HEK293 (cell line): ENCODE measurements around the gene CBX2.

ENCODE experiments used
- CTCF ChIA-PET: fragments of 350-600 bp; formaldehyde crosslinking; extraction: SDS; loops from one replicate; lab custom pipeline; 2021; ENCODE audit warnings: antibody characterized with exemption; lab: Yijun Ruan, JAX
- POLR2A ChIA-PET: fragments of 300-600 bp; formaldehyde crosslinking; extraction: SDS; loops from one replicate; lab custom pipeline; 2020; ENCODE audit warnings: antibody characterized with exemption, inconsistent platforms; lab: Yijun Ruan, JAX
- H3K27ac ChIP-seq: fragments of 200-500 bp; sonication (Bioruptor generic); 2 replicates; pipeline ENCODE4 v1.5.1; 2014; ENCODE audit warnings: low read depth, low read length, control low read depth, inconsistent platforms; ENCODE audit errors: extremely low read depth
- H3K36me3 ChIP-seq, 2 experiments: fragments of 200-500 bp in 1 of 2; sonication (Bioruptor generic) in 1 of 2; 1 replicate in 1 of 2; 2 replicates in 1 of 2; pipeline ENCODE4 v1.5.1; 2014 to 2017; ENCODE audit warnings: inconsistent platforms in 2 of 2, low read length in 2 of 2; ENCODE audit not compliant: control insufficient read depth in 2 of 2, insufficient read depth in 1 of 2
- H3K4me1 ChIP-seq: fragments of 200-500 bp; sonication (Bioruptor generic); 2 replicates; pipeline ENCODE4 v1.5.1; 2014; ENCODE audit warnings: mild to moderate bottlenecking, low read length, inconsistent platforms; ENCODE audit not compliant: control insufficient read depth, insufficient read depth
- H3K4me3 ChIP-seq: 2 replicates; pipeline ENCODE4 v1.5.1; 2011; ENCODE audit warnings: low read depth, mild to moderate bottlenecking, control low read depth, low read length, moderate library complexity
- H3K9me3 ChIP-seq: fragments of 200-500 bp; sonication (Bioruptor generic); 2 replicates; pipeline ENCODE4 v1.5.1; 2014; ENCODE audit warnings: low read depth, low read length, inconsistent platforms; ENCODE audit not compliant: control insufficient read depth, insufficient read depth
- BCL11B ChIP-seq: fragments of 450-650 bp; formaldehyde crosslinking; IDR thresholded peaks from 2 replicates; pipeline ENCODE4 v1.5.1; 2016; ENCODE audit warnings: low read depth, missing biosample characterization, missing genetic modification characterization
- FEZF1 ChIP-seq: fragments of 450-650 bp; formaldehyde crosslinking; IDR thresholded peaks from 2 replicates; pipeline ENCODE4 v1.5.1; 2016; ENCODE audit warnings: missing biosample characterization, missing genetic modification characterization
- HIC1 ChIP-seq: fragments of 450-650 bp; formaldehyde crosslinking; IDR thresholded peaks from 2 replicates; pipeline ENCODE4 v1.5.1; 2016; ENCODE audit warnings: missing biosample characterization, missing genetic modification characterization
- HOXA7 ChIP-seq: sonication (generic); formaldehyde crosslinking; IDR thresholded peaks from 2 replicates; pipeline ENCODE4 v1.8.1; 2022; ENCODE audit warnings: missing genetic modification reagents, borderline replicate concordance
- IKZF3 ChIP-seq: fragments of 450-650 bp; IDR thresholded peaks from 2 replicates; pipeline ENCODE4 v1.5.0; 2018; ENCODE audit warnings: missing biosample characterization, mild to moderate bottlenecking, missing genetic modification characterization, moderate library complexity
- KLF10 ChIP-seq: fragments of 450-650 bp; IDR thresholded peaks from 2 replicates; pipeline ENCODE4 v1.5.1; 2018; ENCODE audit warnings: missing biosample characterization, mild to moderate bottlenecking, missing genetic modification characterization
- PRDM6 ChIP-seq: fragments of 450-650 bp; formaldehyde crosslinking; IDR thresholded peaks from 2 replicates; pipeline ENCODE4 v1.5.1; 2017; ENCODE audit warnings: missing biosample characterization, missing genetic modification characterization
- TCF7L2 ChIP-seq: IDR thresholded peaks from 2 replicates; pipeline ENCODE4 v1.6.1; 2011; ENCODE audit warnings: low read depth, mild to moderate bottlenecking, inconsistent platforms, low read length, moderate library complexity, borderline replicate concordance
- ZBTB8A ChIP-seq: fragments of 450-650 bp; formaldehyde crosslinking; IDR thresholded peaks from 2 replicates; pipeline ENCODE4 v1.5.1; 2016; ENCODE audit warnings: missing biosample characterization, missing genetic modification characterization
- ZFP37 ChIP-seq: fragments of 450-650 bp; formaldehyde crosslinking; IDR thresholded peaks from 2 replicates; pipeline ENCODE4 v1.5.1; 2016; ENCODE audit warnings: missing biosample characterization, missing genetic modification characterization
- ZNF555 ChIP-seq: fragments of 450-650 bp; formaldehyde crosslinking; conservative IDR thresholded peaks from 2 replicates; pipeline ENCODE4 v1.5.1; 2017; ENCODE audit warnings: missing biosample characterization, mild to moderate bottlenecking, missing genetic modification characterization, inconsistent platforms
- ZNF664 ChIP-seq: fragments of 450-650 bp; formaldehyde crosslinking; IDR thresholded peaks from 2 replicates; pipeline ENCODE4 v1.5.1; 2016; ENCODE audit warnings: missing biosample characterization, missing genetic modification characterization
- ZNF701 ChIP-seq: fragments of 450-650 bp; formaldehyde crosslinking; IDR thresholded peaks from 2 replicates; pipeline ENCODE4 v1.5.1; 2016; ENCODE audit warnings: missing biosample characterization, missing genetic modification characterization
- ZSCAN23 ChIP-seq: fragments of 450-650 bp; formaldehyde crosslinking; IDR thresholded peaks from 2 replicates; pipeline ENCODE4 v1.5.1; 2016; ENCODE audit warnings: missing biosample characterization, missing genetic modification characterization
- TF ChIP-seq, protein P1 (sequence below): fragments of 450-650 bp; formaldehyde crosslinking; IDR thresholded peaks from 2 replicates; pipeline ENCODE4 v1.5.1; 2017; ENCODE audit warnings: missing biosample characterization, missing genetic modification characterization
- TF ChIP-seq, protein P2 (sequence below): fragments of 450-650 bp; formaldehyde crosslinking; IDR thresholded peaks from 2 replicates; pipeline ENCODE4 v1.5.1; 2016; ENCODE audit warnings: missing biosample characterization, missing genetic modification characterization, low read depth

CBX2 gene

GRCh38 chr17:79833110-79833450 is 55.1 kb downstream of the CBX2 start:
- Histone ChIP-seq H3K4me3 (no peak overlapping the region), H3K4me1 (peaks cover 25% of the 10 kb centered on the region), H3K36me3 (peaks cover 0 to 41% of the 10 kb centered on the region in 2 experiments; a peak in 1 of 3 replicates), H3K27ac (no peak overlapping the region), H3K9me3 (no peaks in the 10 kb centered on the region)
- ChIA-PET POLR2A (interaction anchor here (0.6 to 1.2 kb wide), 2 partner anchors 22 to 48 kb away, joined by 3 to 7 read pairs; no protein-coding TSS in a partner anchor), CTCF (interaction anchor here (0.6 to 1.5 kb wide), 12 partner anchors 8 to 91 kb away, joined by 3 to 6 read pairs (median 3); partner anchors contain the start of gene CBX8)
- no peak for TF ChIP-seq ZBTB8A (tag by site-specific recombination)
- TF ChIP-seq, protein P1, sequence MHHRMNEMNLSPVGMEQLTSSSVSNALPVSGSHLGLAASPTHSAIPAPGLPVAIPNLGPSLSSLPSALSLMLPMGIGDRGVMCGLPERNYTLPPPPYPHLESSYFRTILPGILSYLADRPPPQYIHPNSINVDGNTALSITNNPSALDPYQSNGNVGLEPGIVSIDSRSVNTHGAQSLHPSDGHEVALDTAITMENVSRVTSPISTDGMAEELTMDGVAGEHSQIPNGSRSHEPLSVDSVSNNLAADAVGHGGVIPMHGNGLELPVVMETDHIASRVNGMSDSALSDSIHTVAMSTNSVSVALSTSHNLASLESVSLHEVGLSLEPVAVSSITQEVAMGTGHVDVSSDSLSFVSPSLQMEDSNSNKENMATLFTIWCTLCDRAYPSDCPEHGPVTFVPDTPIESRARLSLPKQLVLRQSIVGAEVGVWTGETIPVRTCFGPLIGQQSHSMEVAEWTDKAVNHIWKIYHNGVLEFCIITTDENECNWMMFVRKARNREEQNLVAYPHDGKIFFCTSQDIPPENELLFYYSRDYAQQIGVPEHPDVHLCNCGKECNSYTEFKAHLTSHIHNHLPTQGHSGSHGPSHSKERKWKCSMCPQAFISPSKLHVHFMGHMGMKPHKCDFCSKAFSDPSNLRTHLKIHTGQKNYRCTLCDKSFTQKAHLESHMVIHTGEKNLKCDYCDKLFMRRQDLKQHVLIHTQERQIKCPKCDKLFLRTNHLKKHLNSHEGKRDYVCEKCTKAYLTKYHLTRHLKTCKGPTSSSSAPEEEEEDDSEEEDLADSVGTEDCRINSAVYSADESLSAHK (tag by site-specific recombination) = peak; percentile 52; the same call in 1 of the 2 replicates

DNA sequence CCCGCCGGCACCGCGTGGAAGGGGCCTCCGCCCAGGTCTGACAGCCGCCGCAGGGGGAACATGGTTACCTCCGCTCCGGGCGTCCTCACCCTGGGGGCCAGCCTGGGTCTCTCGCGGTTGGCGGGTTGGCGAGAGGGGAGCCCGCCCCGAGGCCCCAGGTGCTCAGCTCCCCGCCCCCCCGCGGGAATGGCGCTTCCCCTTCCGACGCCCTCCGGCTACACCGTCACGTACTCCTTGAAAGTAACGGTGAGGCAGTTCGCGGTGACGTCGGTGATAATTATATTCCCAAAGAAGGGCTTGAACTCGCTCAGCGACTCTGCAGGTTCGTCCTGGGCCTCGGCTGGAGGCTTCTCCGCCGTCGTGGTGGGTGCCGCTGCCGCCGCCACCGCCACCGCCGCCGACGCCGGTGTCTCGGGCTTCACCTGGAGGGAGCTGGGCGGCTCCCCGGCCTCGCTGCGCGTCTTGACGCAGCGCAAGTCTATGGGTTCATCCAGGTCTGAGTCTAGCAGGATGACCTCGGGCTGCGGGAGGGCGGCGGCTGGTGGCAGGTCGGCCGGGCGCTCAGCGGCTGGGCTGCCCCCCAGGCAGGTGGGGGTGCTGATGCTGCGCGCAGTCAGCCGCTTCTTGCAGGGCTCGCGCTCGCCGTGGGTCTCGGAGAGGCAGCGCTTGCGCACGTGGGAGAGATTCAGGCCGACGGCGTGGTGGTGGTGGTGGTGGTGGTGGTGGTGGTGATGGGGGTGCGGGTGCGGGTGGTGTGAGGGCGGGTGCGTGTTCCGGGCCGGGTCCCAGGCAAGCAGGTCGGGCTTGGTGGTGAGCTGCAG is 56.0 kb downstream of the CBX2 start:
- Histone ChIP-seq H3K9me3 (no peaks in the 10 kb centered on the region), H3K27ac (no peak overlapping the region), H3K36me3 (peaks cover 0 to 41% of the 10 kb centered on the region in 2 experiments; a peak in 1 of 3 replicates), H3K4me3 (no peak overlapping the region), H3K4me1 (peaks cover 21% of the 10 kb centered on the region)
- TF ChIP-seq FEZF1 (no peak), HOXA7 (no peak), ZFP37 (tag by site-specific recombination) (no peak), BCL11B (tag by site-specific recombination) (no peak), HIC1 (tag by site-specific recombination) (no peak), TCF7L2 (no peak), ZNF664 (no peak), KLF10 (tag by site-specific recombination) (no peak), ZNF701 (tag by site-specific recombination) (no peak), ZSCAN23 (tag by site-specific recombination) (no peak), ZNF555 (tag by site-specific recombination) (no peak), PRDM6 (tag by site-specific recombination) (no peak), IKZF3 (no peak)
- TF ChIP-seq, protein P2, sequence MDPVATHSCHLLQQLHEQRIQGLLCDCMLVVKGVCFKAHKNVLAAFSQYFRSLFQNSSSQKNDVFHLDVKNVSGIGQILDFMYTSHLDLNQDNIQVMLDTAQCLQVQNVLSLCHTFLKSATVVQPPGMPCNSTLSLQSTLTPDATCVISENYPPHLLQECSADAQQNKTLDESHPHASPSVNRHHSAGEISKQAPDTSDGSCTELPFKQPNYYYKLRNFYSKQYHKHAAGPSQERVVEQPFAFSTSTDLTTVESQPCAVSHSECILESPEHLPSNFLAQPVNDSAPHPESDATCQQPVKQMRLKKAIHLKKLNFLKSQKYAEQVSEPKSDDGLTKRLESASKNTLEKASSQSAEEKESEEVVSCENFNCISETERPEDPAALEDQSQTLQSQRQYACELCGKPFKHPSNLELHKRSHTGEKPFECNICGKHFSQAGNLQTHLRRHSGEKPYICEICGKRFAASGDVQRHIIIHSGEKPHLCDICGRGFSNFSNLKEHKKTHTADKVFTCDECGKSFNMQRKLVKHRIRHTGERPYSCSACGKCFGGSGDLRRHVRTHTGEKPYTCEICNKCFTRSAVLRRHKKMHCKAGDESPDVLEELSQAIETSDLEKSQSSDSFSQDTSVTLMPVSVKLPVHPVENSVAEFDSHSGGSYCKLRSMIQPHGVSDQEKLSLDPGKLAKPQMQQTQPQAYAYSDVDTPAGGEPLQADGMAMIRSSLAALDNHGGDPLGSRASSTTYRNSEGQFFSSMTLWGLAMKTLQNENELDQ (tag by site-specific recombination) = no peak
- ChIA-PET CTCF (interaction anchor here (0.6 to 2.0 kb wide), 13 partner anchors 8 to 90 kb away, joined by 3 to 15 read pairs (median 3); partner anchors contain the start of gene CBX8), POLR2A (interaction anchor here (3.5 kb wide), 1 partner anchor 23 kb away, joined by 23 read pairs; no protein-coding TSS in a partner anchor)
